Medulla oblongata (tissue), 1 donor: ENCODE results near the gene ZNF385B.

Experiments
- DNase-seq: peaks from one replicate; pipeline ENCODE4 v3.0.0-alpha.2; 2015; ENCODE audit errors: extremely low spot score

The ZNF385B gene

GRCh38 chr2:179592167-179592936 lies 269.1 kb downstream of the ZNF385B start:
- no peak for DNase-seq

- DNase-seq = no peak
These were observed 269.7 kb downstream of the ZNF385B start for GRCh38 chr2:179591690-179592089.

GRCh38 chr2:179588486-179589145 lies 272.8 kb downstream of the ZNF385B start:
- no peak for DNase-seq

GRCh38 chr2:179584760-179585159 lies 276.7 kb downstream of the ZNF385B start:
- DNase-seq = no peak

DNA sequence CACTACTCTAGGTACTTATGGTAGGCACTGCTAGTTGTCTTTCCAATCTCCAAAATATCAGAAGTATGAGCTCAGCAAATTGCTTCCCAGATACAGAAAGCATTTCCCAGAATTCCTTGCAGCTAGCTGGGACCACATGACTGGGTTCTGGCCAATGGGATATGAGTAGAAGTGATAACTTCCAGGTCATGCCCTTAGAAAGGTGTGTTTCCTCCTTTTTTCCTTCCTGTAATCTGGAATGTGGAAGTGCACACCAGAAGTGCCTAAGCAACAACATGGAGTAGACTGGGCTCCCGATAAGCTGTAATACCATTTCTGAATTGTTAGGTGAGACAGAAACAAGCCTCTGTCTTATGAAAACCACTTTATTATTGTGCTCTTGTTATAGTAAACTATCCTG lies 279.8 kb downstream of the ZNF385B start:
- DNase-seq = no peak

GRCh38 chr2:179580378-179581146 lies 280.9 kb downstream of the ZNF385B start:
- DNase-seq = no peak

GRCh38 chr2:179579800-179580199 lies 281.6 kb downstream of the ZNF385B start:
- DNase-seq = no peak

DNA sequence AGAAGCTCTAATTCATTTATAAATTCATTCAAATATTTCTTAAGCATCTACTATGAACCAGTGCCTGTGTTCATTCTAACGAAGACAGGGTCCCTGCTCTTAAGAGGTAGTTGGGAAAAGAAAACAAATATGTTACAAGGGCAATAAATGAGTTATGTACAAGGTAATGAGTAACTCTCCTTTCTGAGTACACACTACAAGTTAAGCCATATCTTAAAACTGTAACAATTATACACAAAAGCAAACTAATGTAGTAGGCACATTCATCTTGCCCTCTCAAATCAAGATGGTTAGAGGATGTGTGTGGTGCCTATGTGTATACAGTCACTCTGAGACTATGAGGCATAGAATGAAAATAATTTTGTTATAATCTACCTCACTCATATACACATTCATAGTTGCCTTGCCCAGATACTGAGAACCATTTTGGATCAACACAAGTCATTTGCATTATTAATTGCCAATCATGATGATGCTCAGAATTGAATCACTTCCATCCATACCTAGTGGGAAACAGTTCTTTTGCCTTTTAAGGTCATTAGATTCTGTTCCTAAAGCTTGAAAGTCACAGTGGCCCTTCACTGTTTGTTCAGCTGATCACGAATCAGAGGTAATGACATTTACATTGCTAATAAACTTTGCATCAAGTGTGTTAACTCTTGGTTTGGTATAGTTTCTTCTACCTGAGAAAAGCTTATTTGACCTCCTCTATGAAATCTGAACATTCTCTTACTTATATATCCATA lies 283.1 kb downstream of the ZNF385B start:
- no peak for DNase-seq

DNA sequence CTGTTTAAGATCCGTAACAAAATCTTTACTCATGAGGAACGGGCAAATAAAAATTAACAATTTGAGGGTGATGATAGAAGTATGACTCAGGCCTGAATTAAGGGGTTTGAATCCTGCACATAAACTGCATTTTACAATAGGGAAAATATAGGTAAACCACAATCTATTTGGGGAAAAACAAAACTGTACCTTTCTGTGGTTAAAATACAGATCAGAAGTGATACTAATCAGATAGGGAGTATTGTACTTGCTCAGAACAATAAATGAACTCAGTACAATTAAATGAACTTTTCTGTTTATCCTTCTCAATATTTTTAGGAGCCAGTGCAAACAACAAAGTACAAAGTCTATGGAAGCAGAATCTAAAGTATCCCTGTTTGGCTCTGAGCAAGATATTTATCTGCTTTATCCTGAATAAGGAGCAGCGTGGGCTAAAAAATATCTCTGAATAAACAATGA lies 287.3 kb downstream of the ZNF385B start:
- DNase-seq = no peak

- no peak for DNase-seq
These were observed 288.9 kb downstream of the ZNF385B start for GRCh38 chr2:179572544-179572943.

GRCh38 chr2:179571721-179572120 lies 289.7 kb downstream of the ZNF385B start:
- DNase-seq = no peak

GRCh38 chr2:179571252-179571651 lies 290.2 kb downstream of the ZNF385B start:
- DNase-seq = no peak

- DNase-seq = no peak
These were observed 291.6 kb downstream of the ZNF385B start for GRCh38 chr2:179569831-179570233.

GRCh38 chr2:179565807-179566206 lies 295.6 kb downstream of the ZNF385B start:
- no peak for DNase-seq

DNA sequence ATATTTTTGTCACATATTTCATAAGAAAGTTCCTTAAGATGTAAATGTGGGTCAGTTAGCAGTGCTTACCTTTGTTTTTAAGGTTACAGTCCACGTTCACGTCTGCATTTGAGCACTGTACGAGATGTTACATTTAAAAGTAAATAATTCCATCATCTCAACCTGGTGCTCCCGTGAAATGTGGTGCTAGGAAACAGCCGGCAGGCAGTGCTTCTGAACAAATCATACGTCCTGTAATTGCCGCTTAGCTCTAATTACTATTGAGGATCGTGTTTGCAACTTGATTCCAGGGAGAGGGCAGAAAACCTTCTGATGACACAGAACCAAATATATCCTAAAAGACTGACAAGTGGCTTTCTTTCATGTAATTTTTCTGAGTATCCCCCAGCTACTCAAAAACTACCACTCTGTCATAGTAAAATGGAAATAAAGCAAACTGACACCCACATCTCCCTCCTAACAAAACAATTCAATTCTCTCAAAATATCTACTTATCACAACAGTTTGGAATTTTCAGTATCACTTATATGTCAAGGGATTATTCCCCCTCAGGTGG lies 299.0 kb downstream of the ZNF385B start:
- no peak for DNase-seq

DNA sequence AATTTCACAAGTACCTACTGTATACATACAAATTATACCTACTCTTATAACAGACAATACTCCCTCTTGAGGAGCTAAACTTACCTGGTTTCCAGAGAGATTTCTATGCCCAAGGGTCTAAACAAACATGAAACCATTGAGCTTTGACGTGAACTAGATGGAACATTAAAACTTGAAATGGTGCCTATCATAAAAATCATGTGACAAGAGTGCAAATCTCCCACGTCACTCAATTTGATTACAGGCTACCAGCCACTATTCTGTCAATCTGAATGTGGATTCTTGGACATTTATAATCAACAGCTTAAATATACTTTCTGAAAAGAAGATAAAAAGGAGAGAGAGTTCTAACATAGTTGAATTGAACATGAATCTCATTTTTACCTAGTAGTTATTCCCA lies 299.7 kb downstream of the ZNF385B start:
- DNase-seq = no peak

- no peak for DNase-seq
These were observed 301.1 kb downstream of the ZNF385B start for GRCh38 chr2:179560257-179560735.

GRCh38 chr2:179559108-179559806 lies 302.2 kb downstream of the ZNF385B start:
- no peak for DNase-seq

GRCh38 chr2:179558010-179558934 lies 303.1 kb downstream of the ZNF385B start:
- DNase-seq = no peak

DNA sequence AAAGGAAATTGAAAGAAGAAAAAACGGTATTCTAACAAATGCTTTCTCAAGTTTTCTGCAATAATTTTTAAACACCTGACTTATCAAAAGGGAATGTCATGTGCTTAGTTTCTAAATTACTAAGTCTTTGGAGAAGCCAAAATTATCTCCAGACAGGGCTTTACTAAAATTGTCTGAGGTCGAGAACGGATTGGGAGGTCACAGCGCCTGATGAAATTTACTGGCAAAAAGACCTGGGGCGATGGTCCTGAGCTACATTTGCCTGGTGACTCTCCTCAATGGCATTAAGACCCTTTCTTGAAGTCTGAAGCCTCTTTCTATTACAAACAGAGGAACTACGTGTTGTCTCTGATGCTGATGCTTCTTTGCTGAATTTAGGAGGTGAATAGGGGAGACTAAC lies 305.0 kb downstream of the ZNF385B start:
- DNase-seq = no peak
